Kidney (tissue), 14 donors: ENCODE measurements around the gene CHMP6. TPM values are rescaled to one million over a fixed set of nuclear protein-coding genes. Genes with fewer than 3 reads are reported as not detected.
A peak's percentile ranks its signal among the peaks of the same experiment; 100 is the strongest.

Experiments used
- DNase-seq, 5 donors: peaks; one replicate each; pipeline ENCODE4 v3.0.0-alpha.2; 2013 to 2020
- FAIRE-seq: peaks from 2 replicates; lab custom pipeline; 2012; peaks lifted over from hg19 to GRCh38; lab: Jason Lieb, UNC
- H3K27ac ChIP-seq, 2 donors: one replicate each; pipeline ENCODE4 v1.7.0; 2013; ENCODE audit warnings: low read depth in 2 of 2, low read length in 2 of 2, inconsistent platforms in 1 of 2
- H3K27me3 ChIP-seq: one replicate; pipeline ENCODE4 v1.7.1; 2013; ENCODE audit warnings: low read length, inconsistent platforms; ENCODE audit not compliant: control insufficient read depth, insufficient read depth
- H3K36me3 ChIP-seq, 3 donors: one replicate each; pipeline versions ENCODE4 v1.7.0 to v1.7.1; 2013; ENCODE audit warnings: low read length in 3 of 3, control low read depth in 1 of 3, inconsistent platforms in 1 of 3; ENCODE audit not compliant: insufficient read depth in 3 of 3, control insufficient read depth in 2 of 3
- H3K4me1 ChIP-seq, 3 donors: one replicate each; pipeline versions ENCODE4 v1.7.0 to v1.7.1; 2013; ENCODE audit warnings: low read length in 3 of 3, inconsistent platforms in 1 of 3, low read depth in 1 of 3; ENCODE audit not compliant: control insufficient read depth in 2 of 3, insufficient read depth in 2 of 3
- H3K4me3 ChIP-seq, 3 donors: one replicate each; pipeline versions ENCODE4 v1.7.0 to v1.8.1; 2013; ENCODE audit warnings: low read length in 3 of 3, control low read depth in 1 of 3, inconsistent platforms in 1 of 3
- H3K9ac ChIP-seq, 3 donors: one replicate each; pipeline versions ENCODE4 v1.7.0 to v1.7.1; 2013; ENCODE audit warnings: low read length in 3 of 3, control low read depth in 1 of 3, inconsistent platforms in 1 of 3
- H3K9me3 ChIP-seq, 3 donors: one replicate each; pipeline versions ENCODE4 v1.7.0 to v1.7.1; 2013; ENCODE audit warnings: low read length in 3 of 3, control low read depth in 1 of 3, inconsistent platforms in 1 of 3; ENCODE audit not compliant: control insufficient read depth in 2 of 3, insufficient read depth in 1 of 3
- intact Hi-C: fragments of 100-400 bp; cut with DNase I; formaldehyde crosslinking; loops from one replicate; pipeline ENCODE4 v1.11.1; 2022
- polyA plus RNA-seq: library from polyadenylated mRNA; stranded (reverse); fragments of 350-450 nt; fragmentation: Illumina TruSeq; extraction: RNeasy Lipid Tissue Mini Kit (QIAGEN cat#74804); gene quantifications from one replicate; pipeline ENCODE4 v1.2.3, GENCODE V29; 2014; ENCODE audit warnings: low read depth, low replicate concordance; ENCODE audit not compliant: insufficient read depth
- total RNA-seq: library from RNA; stranded (reverse); fragmentation: NEBNext Ultra II Directional; extraction: Animal tissue kit (Norgen Biotek cat#: 25700); gene quantifications from one replicate; pipeline ENCODE4 v1.2.1, GENCODE V29; 2021
- TF ChIP-seq, protein P1 (sequence below): IDR thresholded peaks from 3 replicates; pipeline ENCODE4 v1.5.1; 2012; ENCODE audit warnings: mild to moderate bottlenecking, moderate library complexity, borderline replicate concordance; ENCODE audit not compliant: insufficient read depth; ENCODE audit errors: extremely low read depth
- donor health status: control.
- donor health status: control.
- donor health status: control.
- donor health status: control.
- donor health status: control.
- donor health status: DM: yes; HTN: yes; CAD: no.
- donor health status: Normal renal cell carcinoma (clear cell type).

Gene CHMP6
- total and polyA plus RNA-seq, 2 donors from 2014 or later = 28.0 to 34.1 TPM

DNA sequence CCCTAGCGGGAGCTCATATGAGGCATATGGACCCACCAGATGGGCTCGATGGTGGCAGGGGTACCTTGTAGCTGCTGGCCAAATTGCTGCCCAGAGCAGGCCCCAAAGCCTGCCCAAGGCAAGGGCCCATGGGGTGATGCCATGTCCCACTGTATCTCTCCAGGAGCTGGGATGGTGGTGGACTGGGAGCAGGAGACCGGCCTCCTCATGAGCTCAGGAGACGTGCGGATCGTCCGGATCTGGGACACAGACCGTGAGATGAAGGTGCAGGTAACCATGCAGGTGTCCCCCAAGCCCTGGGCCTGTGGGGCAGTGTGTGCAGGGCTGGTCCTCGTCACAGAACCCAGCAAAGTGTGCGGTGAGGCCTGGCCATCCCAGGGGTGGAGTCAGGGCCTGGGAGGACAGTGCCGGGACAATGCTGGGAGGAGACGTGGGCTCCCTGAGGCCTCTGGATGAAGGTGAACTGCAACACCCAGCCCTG is 34.1 kb upstream of the CHMP6 start:
- FAIRE-seq (no peak), DNase-seq (peak in 1 of 5 donors; percentile 25)
- Histone ChIP-seq H3K9me3 (no peaks in the 10 kb centered on the region), H3K27ac (no peak overlapping the region), H3K27me3 (no peaks in the 10 kb centered on the region), H3K4me1 (no peaks in the 10 kb centered on the region), H3K9ac (no peak overlapping the region), H3K4me3 (no peak overlapping the region), H3K36me3 (no peaks in the 10 kb centered on the region)
- TF ChIP-seq, protein P1, sequence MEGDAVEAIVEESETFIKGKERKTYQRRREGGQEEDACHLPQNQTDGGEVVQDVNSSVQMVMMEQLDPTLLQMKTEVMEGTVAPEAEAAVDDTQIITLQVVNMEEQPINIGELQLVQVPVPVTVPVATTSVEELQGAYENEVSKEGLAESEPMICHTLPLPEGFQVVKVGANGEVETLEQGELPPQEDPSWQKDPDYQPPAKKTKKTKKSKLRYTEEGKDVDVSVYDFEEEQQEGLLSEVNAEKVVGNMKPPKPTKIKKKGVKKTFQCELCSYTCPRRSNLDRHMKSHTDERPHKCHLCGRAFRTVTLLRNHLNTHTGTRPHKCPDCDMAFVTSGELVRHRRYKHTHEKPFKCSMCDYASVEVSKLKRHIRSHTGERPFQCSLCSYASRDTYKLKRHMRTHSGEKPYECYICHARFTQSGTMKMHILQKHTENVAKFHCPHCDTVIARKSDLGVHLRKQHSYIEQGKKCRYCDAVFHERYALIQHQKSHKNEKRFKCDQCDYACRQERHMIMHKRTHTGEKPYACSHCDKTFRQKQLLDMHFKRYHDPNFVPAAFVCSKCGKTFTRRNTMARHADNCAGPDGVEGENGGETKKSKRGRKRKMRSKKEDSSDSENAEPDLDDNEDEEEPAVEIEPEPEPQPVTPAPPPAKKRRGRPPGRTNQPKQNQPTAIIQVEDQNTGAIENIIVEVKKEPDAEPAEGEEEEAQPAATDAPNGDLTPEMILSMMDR = no peak
- intact Hi-C loops = no loop called here

DNA sequence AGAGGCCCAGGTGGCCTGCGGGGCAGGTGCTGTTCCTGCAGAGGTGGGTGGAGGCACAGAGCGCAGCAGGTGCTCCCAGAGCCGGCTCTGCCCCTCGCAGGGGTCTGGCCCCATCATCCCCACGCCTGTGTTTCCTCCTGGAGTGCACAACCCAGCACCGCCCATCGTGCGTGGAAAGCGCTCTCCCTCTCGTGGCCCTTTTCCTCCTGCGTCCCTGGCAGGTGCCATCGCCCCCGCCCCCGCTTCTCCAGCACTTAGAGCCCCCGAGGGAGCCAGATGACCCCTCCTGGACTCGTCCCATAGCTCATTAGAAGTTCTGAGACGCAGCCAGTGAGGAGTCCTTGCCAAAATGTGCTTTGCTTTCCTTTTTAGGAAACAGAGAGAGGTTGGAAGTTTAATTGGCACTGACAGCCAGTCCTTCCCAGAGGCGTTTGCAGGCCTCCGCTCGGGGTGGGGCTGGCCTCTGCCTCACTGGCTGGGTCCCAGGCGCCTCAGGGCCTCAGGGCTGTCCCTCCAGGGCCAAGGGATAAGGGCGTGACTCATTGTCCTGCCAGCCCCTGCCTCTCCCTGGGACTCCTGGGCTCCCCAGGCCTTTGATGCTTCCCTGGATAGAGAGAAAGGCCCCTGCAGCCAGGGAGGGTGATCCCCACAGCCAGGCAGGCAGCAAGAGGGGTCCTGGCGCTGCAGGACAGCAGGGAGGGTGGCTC is 32.2 kb upstream of the CHMP6 start:
- H3K4me3 ChIP-seq = no peak overlapping the region
- H3K9ac ChIP-seq = no peak overlapping the region
- no peaks in the 10 kb centered on the region for H3K36me3 ChIP-seq
- DNase-seq (peak in 4 of 5 donors; percentile 28 to 93 (median 72)), FAIRE-seq (no peak)
- no peaks in the 10 kb centered on the region for H3K27me3 ChIP-seq
- H3K27ac ChIP-seq = no peak overlapping the region
- TF ChIP-seq, protein P1 = no peak
- intact Hi-C loops = loop anchor here (10.0 kb wide), 1 partner anchor 535 kb away; no protein-coding TSS in a partner anchor
- H3K4me1 ChIP-seq = no peaks in the 10 kb centered on the region
- H3K9me3 ChIP-seq = no peaks in the 10 kb centered on the region

DNA sequence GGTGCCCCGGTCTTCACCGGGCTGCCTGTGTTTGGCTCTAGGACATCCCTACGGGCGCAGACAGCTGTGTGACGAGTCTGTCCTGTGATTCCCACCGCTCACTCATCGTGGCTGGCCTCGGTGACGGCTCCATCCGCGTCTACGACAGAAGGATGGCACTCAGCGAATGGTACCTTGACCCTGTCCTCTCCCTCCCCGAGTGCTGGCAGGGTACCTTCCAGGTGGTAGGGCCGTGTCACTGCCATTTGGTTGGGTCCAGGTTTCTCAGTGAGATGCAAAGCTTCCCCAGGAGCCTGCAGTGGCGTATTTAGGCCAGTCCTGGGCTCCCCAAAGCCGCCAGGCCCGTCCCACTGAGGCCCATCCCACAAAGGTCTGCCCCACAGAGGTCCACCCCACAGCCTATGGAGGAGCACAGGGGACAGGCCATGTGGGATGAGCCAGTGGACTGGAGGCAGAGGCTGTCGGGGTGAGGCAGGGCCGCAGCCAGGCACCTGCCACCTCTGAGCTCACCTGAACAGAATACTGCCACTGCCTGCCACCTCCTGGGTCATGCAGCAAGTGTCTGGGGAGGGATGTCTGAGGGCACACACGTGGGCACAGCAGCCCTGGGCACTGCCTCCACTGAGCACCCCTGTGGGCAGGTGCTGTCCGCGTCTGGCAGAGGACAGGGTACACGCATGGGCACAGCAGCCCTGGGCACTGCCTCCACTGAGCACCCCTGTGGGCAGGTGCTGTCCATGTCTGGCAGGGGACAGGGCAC is 31.4 kb upstream of the CHMP6 start:
- H3K27ac ChIP-seq = no peak overlapping the region
- intact Hi-C loops = loop anchor here (10.0 kb wide), 1 partner anchor 535 kb away; no protein-coding TSS in a partner anchor

More for the DNA sequence above, 31.4 kb upstream of the CHMP6 start:
- Histone ChIP-seq H3K27me3 (no peaks in the 10 kb centered on the region), H3K9me3 (no peaks in the 10 kb centered on the region), H3K4me1 (no peaks in the 10 kb centered on the region), H3K9ac (no peak overlapping the region), H3K36me3 (no peaks in the 10 kb centered on the region), H3K4me3 (no peak overlapping the region)
- TF ChIP-seq, protein P1 = no peak
- no peak for FAIRE-seq
- DNase-seq = peak in 1 of 5 donors; percentile 64
